Osteoblast (primary cell): ENCODE data around the gene PLET1. TPM values are rescaled to one million over a fixed set of nuclear protein-coding genes. Genes with fewer than 3 reads are reported as not detected.

Experiments
- DNase-seq: peaks from one replicate; pipeline ENCODE4 v3.0.0; 2011; ENCODE audit warnings: low spot score, mixed read lengths; ENCODE audit not compliant: insufficient read length; ENCODE audit errors: missing footprints
- H2AFZ ChIP-seq: 2 replicates; pipeline ENCODE4 v1.6.0; 2011; ENCODE audit warnings: mild to moderate bottlenecking, low read length
- H3K27ac ChIP-seq: 2 replicates; pipeline ENCODE4 v1.5.1; 2011; ENCODE audit warnings: mild to moderate bottlenecking, low read depth, low read length, moderate library complexity
- H3K27me3 ChIP-seq: 2 replicates; pipeline ENCODE4 v1.6.0; 2012; ENCODE audit warnings: mild to moderate bottlenecking, control low read depth, inconsistent platforms, low read length, moderate library complexity; ENCODE audit not compliant: insufficient read depth
- H3K36me3 ChIP-seq: 2 replicates; pipeline ENCODE4 v1.5.1; 2011; ENCODE audit warnings: mild to moderate bottlenecking, low read length, control low read depth, moderate library complexity; ENCODE audit not compliant: insufficient read depth
- H3K4me1 ChIP-seq: 2 replicates; pipeline ENCODE4 v1.5.1; 2011; ENCODE audit warnings: mild to moderate bottlenecking, low read length, control low read depth, moderate library complexity; ENCODE audit not compliant: insufficient read depth
- H3K4me2 ChIP-seq: 2 replicates; pipeline ENCODE4 v1.6.0; 2011; ENCODE audit warnings: mild to moderate bottlenecking, low read length; ENCODE audit not compliant: insufficient read depth
- H3K4me3 ChIP-seq: fragments of 200-600 bp; sonication (generic); 3 replicates; pipeline ENCODE4 v1.5.1; 2012; ENCODE audit warnings: mild to moderate bottlenecking, low read length, inconsistent platforms; ENCODE audit not compliant: insufficient read depth
- H3K79me2 ChIP-seq: 2 replicates; pipeline ENCODE4 v1.6.0; 2012; ENCODE audit warnings: mild to moderate bottlenecking, low read length, control low read depth, inconsistent platforms; ENCODE audit not compliant: insufficient read depth
- H3K9me3 ChIP-seq: 2 replicates; pipeline ENCODE4 v1.5.1; 2011; ENCODE audit warnings: low read depth, low read length, control low read depth
- H4K20me1 ChIP-seq: 2 replicates; pipeline ENCODE4 v1.6.0; 2012; ENCODE audit warnings: mild to moderate bottlenecking, low read length, control low read depth; ENCODE audit not compliant: insufficient read depth
- total RNA-seq: library from RNA; depleted of rRNA; stranded (reverse); fragments of >200 nt; gene quantifications from 2 replicates; pipeline ENCODE4 v1.2.3, GENCODE V29; 2012
- TF ChIP-seq, protein P1 (sequence below): IDR thresholded peaks from 2 replicates; pipeline ENCODE4 v1.5.1; 2011; ENCODE audit warnings: mild to moderate bottlenecking, low read depth, low read length, moderate library complexity; ENCODE audit errors: extremely low read depth

Gene PLET1
- total RNA-seq, 1 donor: not detected

DNA sequence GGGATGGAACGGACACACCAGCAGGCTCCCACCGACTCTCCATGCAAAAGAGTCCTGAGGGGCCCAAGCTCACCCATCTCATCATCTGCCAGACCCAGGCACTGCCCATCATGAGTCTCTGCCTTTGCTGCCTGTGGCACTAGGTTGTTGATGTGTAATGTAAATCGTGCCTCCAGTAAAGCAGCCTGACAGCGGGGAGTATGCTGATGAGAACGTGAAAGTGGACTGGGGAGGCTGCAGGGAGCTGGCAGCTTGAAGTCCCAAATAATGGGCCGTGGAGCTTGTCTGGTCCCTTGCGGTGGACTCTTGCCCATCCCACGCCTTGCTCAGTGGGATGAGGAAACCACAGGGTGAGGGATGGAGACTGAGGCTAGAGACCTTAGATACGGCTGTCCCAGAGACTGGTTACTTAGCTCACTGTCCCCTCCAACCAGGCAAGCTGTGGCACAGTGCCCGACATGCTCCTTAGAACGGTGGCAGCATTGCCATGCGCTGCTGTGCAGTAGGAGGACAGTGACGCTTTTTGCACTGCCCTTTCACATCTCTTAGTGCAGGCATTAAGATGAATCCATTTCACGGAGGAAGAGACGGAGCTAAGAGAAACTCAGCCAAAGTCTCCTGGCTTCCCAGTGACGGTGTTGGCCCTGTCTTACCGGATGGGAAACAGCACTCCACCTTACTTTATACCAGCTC is 39.6 kb upstream of the PLET1 start:
- Histone ChIP-seq H3K36me3 (no peaks in the 10 kb centered on the region), H3K4me1 (peaks cover 17% of the 10 kb centered on the region)

DNA sequence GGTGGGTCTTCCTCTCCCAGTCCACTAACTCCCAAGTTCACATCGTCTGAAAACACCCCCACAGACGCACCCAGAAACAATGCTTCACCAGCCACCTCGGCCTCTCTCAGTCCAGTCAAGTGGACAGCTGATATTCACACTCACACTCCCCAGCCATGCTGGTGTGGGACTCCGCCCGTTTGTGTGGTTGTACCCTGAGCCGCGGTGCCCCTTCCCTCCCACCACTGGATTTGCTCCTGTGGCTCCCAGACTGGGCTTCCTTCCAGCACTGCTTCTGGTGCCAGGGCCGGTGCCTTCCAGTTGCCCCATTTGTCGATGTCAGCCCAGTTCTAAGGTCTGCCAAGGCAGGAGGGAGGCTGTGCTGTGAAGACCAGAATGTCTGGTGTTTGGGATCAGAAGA is 37.9 kb upstream of the PLET1 start:
- Histone ChIP-seq H3K9me3 (no peaks in the 10 kb centered on the region), H3K27me3 (no peaks in the 10 kb centered on the region), H3K4me2 (no peak overlapping the region), H3K36me3 (no peaks in the 10 kb centered on the region), H3K79me2 (no peaks in the 10 kb centered on the region), H3K27ac (no peak overlapping the region), H4K20me1 (no peaks in the 10 kb centered on the region), H2AFZ (peak overlapping the region; percentile 42), H3K4me3 (no peak overlapping the region), H3K4me1 (peaks cover 32% of the 10 kb centered on the region)
- DNase-seq: no peak
- TF ChIP-seq, protein P1, sequence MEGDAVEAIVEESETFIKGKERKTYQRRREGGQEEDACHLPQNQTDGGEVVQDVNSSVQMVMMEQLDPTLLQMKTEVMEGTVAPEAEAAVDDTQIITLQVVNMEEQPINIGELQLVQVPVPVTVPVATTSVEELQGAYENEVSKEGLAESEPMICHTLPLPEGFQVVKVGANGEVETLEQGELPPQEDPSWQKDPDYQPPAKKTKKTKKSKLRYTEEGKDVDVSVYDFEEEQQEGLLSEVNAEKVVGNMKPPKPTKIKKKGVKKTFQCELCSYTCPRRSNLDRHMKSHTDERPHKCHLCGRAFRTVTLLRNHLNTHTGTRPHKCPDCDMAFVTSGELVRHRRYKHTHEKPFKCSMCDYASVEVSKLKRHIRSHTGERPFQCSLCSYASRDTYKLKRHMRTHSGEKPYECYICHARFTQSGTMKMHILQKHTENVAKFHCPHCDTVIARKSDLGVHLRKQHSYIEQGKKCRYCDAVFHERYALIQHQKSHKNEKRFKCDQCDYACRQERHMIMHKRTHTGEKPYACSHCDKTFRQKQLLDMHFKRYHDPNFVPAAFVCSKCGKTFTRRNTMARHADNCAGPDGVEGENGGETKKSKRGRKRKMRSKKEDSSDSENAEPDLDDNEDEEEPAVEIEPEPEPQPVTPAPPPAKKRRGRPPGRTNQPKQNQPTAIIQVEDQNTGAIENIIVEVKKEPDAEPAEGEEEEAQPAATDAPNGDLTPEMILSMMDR: no peak

More for the DNA sequence above, 39.6 kb upstream of the PLET1 start:
- Histone ChIP-seq H3K27ac (no peak overlapping the region), H3K4me2 (peak overlapping the region; percentile 30), H4K20me1 (no peaks in the 10 kb centered on the region), H3K79me2 (no peaks in the 10 kb centered on the region), H2AFZ (peak overlapping the region; percentile 1), H3K9me3 (no peaks in the 10 kb centered on the region), H3K27me3 (no peaks in the 10 kb centered on the region), H3K4me3 (no peak overlapping the region)
- DNase-seq: no peak
- TF ChIP-seq, protein P1: no peak

DNA sequence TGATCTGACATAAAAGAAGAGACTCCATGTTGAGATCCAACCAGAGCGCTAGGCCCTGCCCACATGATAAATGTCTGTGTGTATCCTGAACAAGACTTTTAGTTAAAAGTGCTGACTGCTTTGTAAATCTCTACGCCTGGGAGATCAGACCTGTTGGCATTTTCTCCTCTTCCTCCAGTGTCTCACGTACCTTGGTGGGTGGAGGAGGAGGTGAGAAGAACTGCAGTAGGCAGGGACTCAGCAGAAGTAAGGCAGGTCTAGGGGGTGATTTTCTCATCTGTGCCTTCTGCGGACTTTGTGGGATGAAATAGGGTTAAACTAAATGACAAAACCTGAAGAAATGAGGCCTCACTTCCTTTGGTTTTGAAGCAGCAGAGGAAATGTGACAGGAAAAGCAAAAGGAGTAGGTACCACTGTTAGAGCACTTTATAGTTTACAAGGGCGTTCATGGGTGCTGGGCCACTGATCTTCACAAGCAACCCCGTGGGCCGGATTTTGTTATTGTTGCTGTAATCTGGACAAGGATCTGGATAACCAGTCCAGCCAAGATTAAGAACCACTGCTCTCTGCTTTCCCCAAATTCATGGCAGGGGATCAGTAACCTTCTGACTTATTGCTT is 36.7 kb upstream of the PLET1 start:
- no peaks in the 10 kb centered on the region for H3K27me3 ChIP-seq
- H3K4me3 ChIP-seq: no peak overlapping the region
- peaks cover 35% of the 10 kb centered on the region for H3K4me1 ChIP-seq
- H3K27ac ChIP-seq: no peak overlapping the region
- no peaks in the 10 kb centered on the region for H3K79me2 ChIP-seq
- TF ChIP-seq, protein P1: no peak
- H4K20me1 ChIP-seq: no peaks in the 10 kb centered on the region
- no peak overlapping the region for H3K4me2 ChIP-seq
- H2AFZ ChIP-seq: no peak overlapping the region
- H3K9me3 ChIP-seq: no peaks in the 10 kb centered on the region
- no peak for DNase-seq
- H3K36me3 ChIP-seq: no peaks in the 10 kb centered on the region

DNA sequence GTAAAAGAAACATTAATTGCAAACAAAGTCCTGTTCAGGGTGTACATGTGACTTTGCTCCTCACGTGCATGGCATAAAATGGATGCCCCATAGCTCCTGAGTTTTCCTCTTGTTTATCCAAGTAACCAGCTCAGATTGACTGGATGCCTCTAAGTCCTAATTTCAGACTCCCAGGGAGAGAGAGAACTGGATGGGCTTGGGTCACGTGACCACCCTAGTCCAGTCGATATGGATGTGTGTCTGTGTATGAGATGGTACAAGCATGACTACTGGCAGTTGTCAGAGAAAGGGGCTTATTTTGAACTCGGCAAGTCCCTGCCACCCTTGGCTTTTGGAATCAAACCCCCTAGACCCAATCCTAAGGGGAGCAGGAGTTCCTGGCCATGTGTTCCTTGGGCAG is 35.4 kb upstream of the PLET1 start:
- TF ChIP-seq, protein P1: no peak
- peaks cover 32% of the 10 kb centered on the region for H3K4me1 ChIP-seq

More for the DNA sequence above, 35.4 kb upstream of the PLET1 start:
- Histone ChIP-seq H2AFZ (no peak overlapping the region), H3K27me3 (no peaks in the 10 kb centered on the region), H3K27ac (no peak overlapping the region), H3K36me3 (no peaks in the 10 kb centered on the region), H4K20me1 (no peaks in the 10 kb centered on the region), H3K4me3 (no peak overlapping the region), H3K79me2 (no peaks in the 10 kb centered on the region), H3K4me2 (no peak overlapping the region), H3K9me3 (no peaks in the 10 kb centered on the region)
- DNase-seq: no peak
